B cell (primary cell): ENCODE results near the gene ANKRD11. TPM values are rescaled to one million over a fixed set of nuclear protein-coding genes. Genes with fewer than 3 reads are reported as not detected.
"Not testable (repeated sequence)": the region's sequence is repeated elsewhere in the genome, so short reads cannot be mapped to it uniquely, and the experiment has no call there.

Source experiments
- ATAC-seq: fragments of 200-7000 bp; cut with Tn5 transposase; one replicate; pipeline ENCODE4 v1.10.0; 2021; ENCODE audit warnings: low read depth, mild to moderate bottlenecking, moderate number of reproducible peaks, moderate library complexity
- CTCF ChIA-PET: fragments of 350-600 bp; sonication (Branson Sonifier 250); formaldehyde crosslinking; loops from one replicate; lab custom pipeline; 2021; ENCODE audit warnings: antibody characterized with exemption, inconsistent platforms; lab: Charles Lee
- POLR2A ChIA-PET: fragments of 350-600 bp; sonication (Branson Sonifier 250); formaldehyde crosslinking; loops from one replicate; lab custom pipeline; 2021; ENCODE audit warnings: antibody characterized with exemption; lab: Charles Lee
- DNase-seq: peaks from one replicate; pipeline ENCODE4 v3.0.0; 2013
- H2AFZ ChIP-seq: 2 replicates; pipeline ENCODE4 v1.6.1; 2012; ENCODE audit warnings: mild to moderate bottlenecking, low read depth, low read length; ENCODE audit not compliant: insufficient read depth, poor library complexity, severe bottlenecking
- H3K27ac ChIP-seq, 2 donors: 1 replicate in 1 of 2; 2 replicates in 1 of 2; pipeline ENCODE4 v1.5.1; 2012 to 2013; ENCODE audit warnings: low read length in 2 of 2, mild to moderate bottlenecking in 2 of 2, moderate library complexity in 1 of 2
- H3K27me3 ChIP-seq, 4 experiments: fragments of 200-600 bp in 1 of 4; sonication (generic) in 1 of 4; replicated peaks in 1 of 4; 1 replicate in 2 of 4; 2 replicates in 2 of 4; pipeline versions ENCODE4 v1.6.1 to v1.7.0; 2013 to 2016; ENCODE audit warnings: low read length in 3 of 4, mild to moderate bottlenecking in 2 of 4, mixed read lengths in 1 of 4, moderate library complexity in 1 of 4; ENCODE audit not compliant: insufficient read depth in 4 of 4, control insufficient read depth in 3 of 4; ENCODE audit errors: control extremely low read depth in 1 of 4
- H3K36me3 ChIP-seq, 2 experiments: replicated peaks in 1 of 2; 1 replicate in 1 of 2; 2 replicates in 1 of 2; pipeline versions ENCODE4 v1.6.1 to v1.7.1; 2013; ENCODE audit warnings: low read length in 1 of 2; ENCODE audit not compliant: insufficient read depth in 2 of 2, control insufficient read depth in 1 of 2; ENCODE audit errors: control extremely low read depth in 1 of 2, extremely low read depth in 1 of 2
- H3K4me1 ChIP-seq, 2 donors: fragments of 200-600 bp in 1 of 2; sonication (generic) in 1 of 2; 1 replicate in 1 of 2; 2 replicates in 1 of 2; pipeline versions ENCODE4 v1.5.1 to v1.6.1; 2013 to 2017; ENCODE audit warnings: low read length in 2 of 2; ENCODE audit not compliant: control insufficient read depth in 2 of 2, insufficient read depth in 2 of 2
- H3K4me2 ChIP-seq: replicated peaks from 2 replicates; pipeline ENCODE3; 2012; ENCODE audit warnings: mild to moderate bottlenecking, low read depth, low read length; ENCODE audit not compliant: poor library complexity, severe bottlenecking
- H3K4me3 ChIP-seq, 5 experiments: fragments of 200-600 bp in 1 of 5; sonication (generic) in 1 of 5; 1 replicate in 3 of 5; 2 replicates in 2 of 5; pipeline versions ENCODE4 v1.5.1 to v1.7.0; 2011 to 2016; ENCODE audit warnings: low read length in 4 of 5, mild to moderate bottlenecking in 4 of 5, low read depth in 2 of 5, control low read depth in 1 of 5, moderate library complexity in 1 of 5; ENCODE audit not compliant: insufficient read depth in 1 of 5; ENCODE audit errors: control extremely low read depth in 1 of 5, extremely low read depth in 1 of 5
- H3K79me2 ChIP-seq: fragments of 200-600 bp; sonication (generic); one replicate; pipeline ENCODE4 v1.6.0; 2016; ENCODE audit warnings: low read length; ENCODE audit not compliant: control insufficient read depth, insufficient read depth
- H3K9ac ChIP-seq: fragments of 200-600 bp; sonication (generic); 2 replicates; pipeline ENCODE4 v1.6.1; 2017; ENCODE audit warnings: mild to moderate bottlenecking, low read length, moderate library complexity
- H3K9me3 ChIP-seq, 3 donors: one replicate each; pipeline versions ENCODE4 v1.6.1 to v1.7.1; 2013; ENCODE audit warnings: low read length in 2 of 3; ENCODE audit not compliant: control insufficient read depth in 2 of 3, insufficient read depth in 1 of 3; ENCODE audit errors: control extremely low read depth in 1 of 3
- H4K20me1 ChIP-seq: 2 replicates; pipeline ENCODE4 v1.6.0; 2012; ENCODE audit warnings: mild to moderate bottlenecking, low read length; ENCODE audit not compliant: insufficient read depth, control insufficient read depth, poor library complexity, severe bottlenecking
- H3K27ac Mint-ChIP-seq: one replicate; pipeline ENCODE4 v1.8.0; 2021; ENCODE audit warnings: mixed read lengths
- H3K27me3 Mint-ChIP-seq: one replicate; pipeline ENCODE4 v1.8.0; 2021; ENCODE audit warnings: mixed read lengths
- H3K4me1 Mint-ChIP-seq: one replicate; pipeline ENCODE4 v1.8.0; 2021; ENCODE audit warnings: mixed read lengths
- H3K4me3 Mint-ChIP-seq: one replicate; pipeline ENCODE4 v1.8.0; 2021; ENCODE audit warnings: mixed read lengths
- H3K9me3 Mint-ChIP-seq: one replicate; pipeline ENCODE4 v1.8.0; 2022; ENCODE audit warnings: mixed read lengths; ENCODE audit not compliant: insufficient read depth
- CTCF ChIP-seq: fragments of 200-600 bp; IDR thresholded peaks from one replicate; pipeline ENCODE4 v1.8.0; 2022; ENCODE audit warnings: antibody characterized with exemption, mild to moderate bottlenecking
- EZH2 ChIP-seq: IDR thresholded peaks from 2 replicates; pipeline ENCODE4 v1.6.1; 2012; ENCODE audit warnings: borderline replicate concordance, low read depth, mild to moderate bottlenecking, moderate library complexity, low read length; ENCODE audit not compliant: insufficient read depth, poor library complexity, severe bottlenecking
- WGBS: methylation state at CpG from one replicate; pipeline ENCODE4 v1.1.5; 2013; ENCODE audit warnings: missing lambda C conversion rate; ENCODE audit not compliant: insufficient coverage; 5-methylcytosine and 5-hydroxymethylcytosine counted together
- intact Hi-C: fragments of 100-400 bp; cut with micrococcal nuclease; formaldehyde crosslinking; loops from one replicate; pipeline ENCODE4 v1.10.0; 2022
- polyA plus RNA-seq: library from polyadenylated mRNA; depleted of rRNA; stranded (reverse); fragments of >200 nt; gene quantifications from 2 replicates; pipeline ENCODE4 v1.2.3, GENCODE V29; 2012
- total RNA-seq, 2 donors: library from RNA; stranded (reverse); fragments of 120-200 nt in 1 of 2; gene quantifications; 1 replicate in 1 of 2; 2 replicates in 1 of 2; pipeline versions ENCODE4 v1.2.3 to v1.2.4, GENCODE V29; 2013 to 2022

Gene ANKRD11
- total and polyA plus RNA-seq, 2 donors (not counting 1 experiment from before 2014, with no cell fraction given), result 67.9 to 314 TPM

DNA sequence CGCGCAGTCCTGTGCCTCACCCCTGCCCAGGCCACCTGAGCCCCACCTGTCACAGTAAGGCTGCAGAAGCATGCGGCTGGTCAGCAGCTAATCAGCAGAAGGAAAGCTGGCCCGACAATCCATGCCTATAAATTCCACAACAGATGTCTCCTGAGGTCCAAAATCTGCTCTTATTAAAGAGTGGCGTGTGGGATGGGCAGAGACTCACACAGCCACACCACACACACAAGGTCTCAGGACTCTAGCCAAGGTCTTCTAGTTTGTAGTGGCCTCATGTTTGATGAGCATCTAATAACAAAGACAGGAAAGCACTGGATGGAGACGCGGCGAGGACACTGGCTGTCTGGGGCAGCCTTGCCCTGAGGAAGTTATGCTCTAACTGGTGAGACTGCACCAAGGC lies 55.9 kb downstream of the ANKRD11 start:
- H2AFZ ChIP-seq, result no peak overlapping the region
- DNase-seq (no peak), ATAC-seq (no peak)
- H3K79me2 ChIP-seq, result peaks cover 93% of the 10 kb centered on the region
- H3K4me3 ChIP-seq, result no peak overlapping the region
- Mint-ChIP-seq H3K27me3 (no peaks in the 10 kb centered on the region), H3K4me1 (peaks cover 49% of the 10 kb centered on the region), H3K27ac (no peak overlapping the region), H3K4me3 (peak overlapping the region; percentile 54), H3K9me3 (no peaks in the 10 kb centered on the region)
- peaks cover 93% of the 10 kb centered on the region for H4K20me1 ChIP-seq
- H3K9me3 ChIP-seq, result no peaks in the 10 kb centered on the region
- peak overlapping the region; percentile 69 for H3K4me2 ChIP-seq
- no peak overlapping the region for H3K9ac ChIP-seq
- no peak overlapping the region for H3K27ac ChIP-seq
- H3K27me3 ChIP-seq, result no peaks in the 10 kb centered on the region
- peaks cover 64 to 76% of the 10 kb centered on the region in 2 donors for H3K4me1 ChIP-seq
- TF ChIP-seq EZH2, result no peak
- no peak for TF ChIP-seq CTCF
- peaks cover 0 to 4% of the 10 kb centered on the region in 2 experiments for H3K36me3 ChIP-seq
- POLR2A ChIA-PET, result no interaction called here
- CTCF ChIA-PET, result interaction anchor here (0.6 to 1.9 kb wide), 3 partner anchors 13 to 74 kb away, joined by 5 to 6 read pairs (median 5); partner anchors contain the start of gene SPG7
- intact Hi-C loops, result no loop called here
- WGBS, result 98% methylated on average over 7 of the region's 8 CpGs

- POLR2A ChIA-PET, ATAC-seq, H3K27ac ChIP-seq, H3K27me3 Mint-ChIP-seq, H3K27me3 ChIP-seq, H3K27ac Mint-ChIP-seq, H3K9me3 Mint-ChIP-seq, H3K9ac ChIP-seq, intact Hi-C loops, H3K4me3 Mint-ChIP-seq, H3K4me2 ChIP-seq, H3K36me3 ChIP-seq, H3K4me3 ChIP-seq, H2AFZ ChIP-seq, H3K9me3 ChIP-seq, DNase-seq: not testable (repeated sequence)
- H3K4me1 Mint-ChIP-seq, result peaks cover 45% of the 10 kb centered on the region
- CTCF ChIA-PET, result interaction anchor here (0.5 kb wide), 1 partner anchor 55 kb away, joined by 3 read pairs; no protein-coding TSS in a partner anchor
- Histone ChIP-seq H4K20me1 (peaks cover 88% of the 10 kb centered on the region), H3K4me1 (peaks cover 64 to 76% of the 10 kb centered on the region in 2 donors), H3K79me2 (peaks cover 88% of the 10 kb centered on the region)
- 96% methylated on average over 10 of the region's 22 CpGs for WGBS
Observed at GRCh38 chr16:89433363-89433984, 56.9 kb downstream of the ANKRD11 start.
